Measurements from ENCODE around the gene DOCK1.

The DOCK1 gene

DNA sequence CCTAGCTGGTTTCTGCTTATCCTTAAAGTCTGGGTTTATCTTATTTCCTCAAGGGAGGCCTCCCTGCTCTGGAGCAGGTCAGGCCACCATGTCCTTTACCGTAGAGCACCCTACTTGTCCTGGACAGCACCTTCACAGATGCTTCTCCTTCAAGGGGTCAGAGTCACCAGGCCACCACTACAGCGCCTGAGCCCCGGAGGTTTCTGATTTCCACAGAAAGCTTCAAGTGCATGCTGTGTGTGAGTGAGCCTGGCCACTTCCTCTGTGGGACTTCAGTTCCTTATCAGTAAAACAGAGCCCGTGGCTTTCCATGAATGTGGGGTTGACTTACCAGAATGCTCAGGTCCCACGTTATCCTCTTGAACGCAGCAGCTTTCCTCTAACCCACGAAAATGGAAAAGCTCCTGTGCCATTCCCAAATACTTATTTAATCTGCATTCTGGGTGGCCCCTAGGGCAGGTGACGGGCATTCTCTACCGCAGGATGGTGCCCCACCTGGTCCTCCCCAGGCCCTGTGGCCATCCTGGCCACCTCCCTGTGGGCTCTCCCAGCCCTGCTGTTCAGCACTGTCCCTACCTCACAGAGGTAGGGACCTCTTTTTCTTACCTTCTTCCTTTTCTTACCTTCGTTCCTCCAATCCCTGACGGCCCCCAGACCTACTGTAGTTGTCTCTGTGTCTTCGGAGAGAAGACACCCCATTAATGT is 1.4 kb upstream of the DOCK1 start:
- TF ChIP-seq SPI1 (IDR thresholded peaks at IDR 0.05; ENCODE audit: low read depth, low read length): no peak
- no peak for TF ChIP-seq POU2F2 (IDR thresholded peaks at IDR 0.05; ENCODE audit: low read depth, low read length)
- no peak for TF ChIP-seq POLR2AphosphoS5 (IDR thresholded peaks at IDR 0.05; ENCODE audit: low read depth, low read length)
- TF ChIP-seq POLR2A (IDR thresholded peaks at IDR 0.05; ENCODE audit: low read depth, low read length): no peak
- TF ChIP-seq TAF1 (IDR thresholded peaks at IDR 0.05; ENCODE audit: low read depth, low read length): no peak
- no peak for TF ChIP-seq PAX5 (IDR thresholded peaks at IDR 0.05; ENCODE audit: insufficient read depth, low read length, severe bottlenecking)
- no peak for DNase-seq (ENCODE audit: insufficient read length, low spot score)
- no peak for FAIRE-seq

DNA sequence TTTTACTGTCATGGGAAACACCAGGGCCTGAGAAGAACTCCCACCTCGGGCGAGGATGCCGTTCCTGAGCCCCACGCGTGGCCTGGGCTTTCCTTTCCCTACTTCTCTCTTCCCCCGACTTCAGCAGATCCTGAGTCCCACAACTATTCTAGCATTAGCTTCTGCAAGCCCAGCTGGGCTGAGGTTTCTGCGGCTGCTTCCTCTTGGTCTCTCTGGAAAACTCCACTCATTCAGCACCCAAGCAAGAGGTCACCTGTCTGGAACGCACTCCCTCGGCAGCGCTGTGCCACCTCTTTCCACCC is 761 bp upstream of the DOCK1 start:
- TF ChIP-seq SPI1 (IDR thresholded peaks at IDR 0.05; ENCODE audit: low read depth, low read length) (no peak), POU2F2 (IDR thresholded peaks at IDR 0.05; ENCODE audit: low read depth, low read length) (no peak)
- FAIRE-seq (no peak), DNase-seq (ENCODE audit: insufficient read length, low spot score) (no peak)

DNA sequence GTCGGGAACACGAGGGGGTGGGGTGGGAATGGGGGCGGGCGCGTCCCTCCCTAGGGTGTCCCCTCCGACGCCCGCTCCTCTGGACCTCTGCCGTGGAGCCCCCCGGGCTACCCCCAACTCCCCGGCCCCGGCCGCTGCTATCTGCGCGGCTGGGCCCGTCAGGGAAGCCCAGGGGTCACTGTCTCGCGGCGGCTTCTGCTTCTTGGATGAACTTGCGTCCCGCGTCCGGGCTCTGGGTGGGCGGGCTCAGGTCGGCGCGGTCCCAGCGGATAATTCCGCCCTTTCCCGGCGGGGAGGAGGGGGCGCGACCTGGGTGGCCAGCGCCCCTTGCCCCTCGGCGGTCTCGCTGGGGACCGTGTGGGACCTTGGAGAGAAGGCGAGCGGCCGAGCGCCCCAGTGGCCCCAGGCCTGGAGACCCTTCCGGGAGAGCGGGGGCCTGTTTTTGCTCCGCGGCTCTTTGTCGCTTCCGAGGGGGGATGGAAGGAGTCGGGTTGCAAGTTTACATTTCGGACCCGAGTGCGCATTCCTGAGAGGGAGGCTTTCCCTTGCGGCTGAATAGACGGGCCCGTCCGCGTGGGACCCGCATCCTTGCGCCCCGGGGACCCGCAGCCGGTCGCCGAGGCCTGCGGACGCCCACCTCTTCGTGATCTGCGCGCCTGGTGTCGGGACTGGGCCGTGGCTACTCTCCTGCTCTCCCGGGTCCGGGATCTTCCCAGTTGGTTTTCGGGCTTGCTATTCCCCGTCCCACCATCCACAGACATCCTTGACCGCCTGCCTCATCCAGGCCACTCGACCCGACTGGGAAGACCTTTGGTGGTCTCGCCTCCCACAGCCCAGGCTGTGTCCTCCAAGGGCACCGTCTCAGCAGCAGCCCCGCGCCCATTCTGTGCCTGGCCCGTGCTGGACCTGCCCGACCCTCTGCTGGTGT is 812 bp downstream of the DOCK1 start:
- no peak for TF ChIP-seq TAF1 (IDR thresholded peaks at IDR 0.05; ENCODE audit: low read depth, low read length)
- TF ChIP-seq POLR2A (IDR thresholded peaks at IDR 0.05; ENCODE audit: low read depth, low read length): no peak
- no peak for TF ChIP-seq POLR2AphosphoS5 (IDR thresholded peaks at IDR 0.05; ENCODE audit: low read depth, low read length)
- no peak for TF ChIP-seq PAX5 (IDR thresholded peaks at IDR 0.05; ENCODE audit: insufficient read depth, low read length, severe bottlenecking)
- no peak for TF ChIP-seq POU2F2 (IDR thresholded peaks at IDR 0.05; ENCODE audit: low read depth, low read length)
- no peak for TF ChIP-seq SPI1 (IDR thresholded peaks at IDR 0.05; ENCODE audit: low read depth, low read length)
- FAIRE-seq: no peak
- DNase-seq (ENCODE audit: insufficient read length, low spot score): no peak

DNA sequence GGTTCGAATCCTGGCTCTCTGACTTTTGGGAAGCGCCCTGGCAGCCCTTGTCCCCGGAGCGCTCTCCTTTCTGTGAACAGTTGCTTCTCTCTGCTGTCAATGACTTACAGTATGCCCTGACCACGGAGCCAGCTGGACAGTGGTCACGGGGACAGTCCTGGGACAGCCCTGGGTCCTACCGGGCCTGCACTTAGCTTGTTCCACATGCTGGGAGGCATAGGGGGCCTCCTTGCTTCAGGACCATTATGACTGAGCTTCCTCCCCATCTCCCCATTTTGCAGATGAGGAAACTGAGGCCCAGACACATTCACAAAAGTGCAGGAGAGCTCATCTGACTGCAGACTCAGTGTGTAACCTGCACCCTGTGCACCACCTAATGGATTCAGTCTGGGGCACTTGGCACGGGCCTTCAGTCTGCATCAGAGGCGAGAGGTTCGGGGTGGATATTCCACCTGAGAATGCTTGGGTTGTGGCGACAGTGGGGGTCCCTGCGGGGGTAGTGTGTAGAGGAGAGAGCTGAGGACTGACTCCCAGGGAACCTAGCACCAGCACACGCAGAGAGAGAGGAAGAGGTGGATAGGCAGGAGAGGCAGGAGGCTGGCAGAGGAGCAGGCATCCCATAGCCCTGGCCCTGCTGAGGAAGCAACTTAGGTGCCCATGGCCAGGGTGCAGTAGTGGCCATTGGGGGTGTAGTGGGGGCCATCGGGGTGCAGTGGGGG is 1.6 kb downstream of the DOCK1 start:
- no peak for TF ChIP-seq POLR2AphosphoS5 (IDR thresholded peaks at IDR 0.05; ENCODE audit: low read depth, low read length)
- no peak for TF ChIP-seq PAX5 (IDR thresholded peaks at IDR 0.05; ENCODE audit: insufficient read depth, low read length, severe bottlenecking)
- no peak for TF ChIP-seq POU2F2 (IDR thresholded peaks at IDR 0.05; ENCODE audit: low read depth, low read length)
- TF ChIP-seq TAF1 (IDR thresholded peaks at IDR 0.05; ENCODE audit: low read depth, low read length): no peak
- TF ChIP-seq SPI1 (IDR thresholded peaks at IDR 0.05; ENCODE audit: low read depth, low read length): no peak
- no peak for TF ChIP-seq POLR2A (IDR thresholded peaks at IDR 0.05; ENCODE audit: low read depth, low read length)
- no peak for FAIRE-seq

DNA sequence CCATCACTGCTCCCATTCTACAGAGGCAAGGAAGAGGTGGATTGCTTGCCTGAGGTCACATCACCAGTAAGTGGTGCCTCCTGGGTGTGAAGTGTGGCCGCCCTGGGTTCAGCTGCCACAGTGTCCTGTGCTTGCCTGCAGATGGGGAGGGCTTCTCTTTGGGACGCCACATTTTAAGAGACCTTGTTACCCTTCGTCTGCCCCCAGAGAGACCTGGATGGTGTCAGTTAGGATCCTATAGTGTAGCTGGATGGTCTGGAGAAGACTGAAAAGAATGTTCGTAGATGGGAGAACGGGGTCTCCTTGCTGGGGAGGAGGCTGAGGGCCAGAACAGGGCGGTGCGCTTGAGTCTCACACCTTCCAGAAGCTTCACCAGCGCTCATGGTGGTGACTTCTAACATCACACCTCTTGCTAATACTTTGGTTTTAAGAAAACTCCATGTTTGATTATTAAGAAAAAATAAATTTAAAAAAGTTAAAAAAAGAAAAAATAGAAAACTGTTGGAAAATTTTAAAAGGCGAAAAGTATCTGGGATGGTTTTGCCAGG is 2.3 kb downstream of the DOCK1 start:
- TF ChIP-seq TAF1 (IDR thresholded peaks at IDR 0.05; ENCODE audit: low read depth, low read length) (no peak), PAX5 (IDR thresholded peaks at IDR 0.05; ENCODE audit: insufficient read depth, low read length, severe bottlenecking) (no peak), POLR2A (IDR thresholded peaks at IDR 0.05; ENCODE audit: low read depth, low read length) (no peak), SPI1 (IDR thresholded peaks at IDR 0.05; ENCODE audit: low read depth, low read length) (no peak), POLR2AphosphoS5 (IDR thresholded peaks at IDR 0.05; ENCODE audit: low read depth, low read length) (no peak), POU2F2 (IDR thresholded peaks at IDR 0.05; ENCODE audit: low read depth, low read length) (no peak)
- no peak for DNase-seq (ENCODE audit: insufficient read length, low spot score)
- FAIRE-seq: no peak

More for the DNA sequence above, 1.6 kb downstream of the DOCK1 start:
- DNase-seq (ENCODE audit: insufficient read length, low spot score): no peak

DNA sequence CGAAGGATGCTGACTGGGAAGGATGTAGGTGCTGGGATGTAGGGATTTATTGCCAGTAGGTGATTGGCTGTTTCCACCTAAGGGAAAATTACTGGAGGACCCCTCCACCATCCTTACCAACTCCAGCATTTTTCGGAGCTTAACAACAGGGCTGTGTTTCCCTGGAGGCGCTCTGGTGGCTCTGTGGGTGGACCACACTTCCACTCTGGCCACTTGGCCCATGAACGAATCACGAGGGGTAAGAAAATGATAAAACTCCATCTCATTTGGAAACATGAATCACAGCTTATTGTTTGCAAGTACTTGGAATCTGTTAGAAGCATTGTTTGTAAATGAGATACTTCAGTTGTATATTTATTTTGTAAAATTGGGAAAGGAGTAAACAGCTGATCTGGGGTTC is 3.0 kb downstream of the DOCK1 start:
- TF ChIP-seq POLR2A (IDR thresholded peaks at IDR 0.05; ENCODE audit: low read depth, low read length): no peak
- no peak for TF ChIP-seq TAF1 (IDR thresholded peaks at IDR 0.05; ENCODE audit: low read depth, low read length)
- FAIRE-seq (no peak), DNase-seq (ENCODE audit: insufficient read length, low spot score) (no peak)

DNA sequence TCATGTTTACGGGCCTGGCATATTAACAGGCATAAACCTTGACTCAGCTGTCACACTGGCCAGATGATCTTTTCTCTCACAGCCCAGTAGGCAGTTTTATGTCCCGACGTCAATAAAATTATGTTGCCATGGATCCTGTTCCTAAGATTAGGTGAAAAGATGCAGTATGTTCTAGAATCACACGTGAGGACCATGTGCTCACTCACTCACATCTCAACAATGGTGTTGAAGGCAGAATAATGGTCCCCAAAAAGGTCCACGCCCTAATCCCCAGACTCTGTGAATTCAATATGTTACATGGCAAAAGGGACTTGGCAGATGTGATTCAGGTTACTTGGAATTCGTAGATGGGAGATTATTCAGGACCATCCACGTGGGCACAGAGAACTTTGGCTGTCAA is 3.5 kb downstream of the DOCK1 start:
- DNase-seq (ENCODE audit: insufficient read length, low spot score) (no peak), FAIRE-seq (no peak)
- TF ChIP-seq TAF1 (IDR thresholded peaks at IDR 0.05; ENCODE audit: low read depth, low read length) (no peak), POLR2AphosphoS5 (IDR thresholded peaks at IDR 0.05; ENCODE audit: low read depth, low read length) (no peak), PAX5 (IDR thresholded peaks at IDR 0.05; ENCODE audit: insufficient read depth, low read length, severe bottlenecking) (no peak), POU2F2 (IDR thresholded peaks at IDR 0.05; ENCODE audit: low read depth, low read length) (no peak), POLR2A (IDR thresholded peaks at IDR 0.05; ENCODE audit: low read depth, low read length) (no peak), SPI1 (IDR thresholded peaks at IDR 0.05; ENCODE audit: low read depth, low read length) (no peak)

DNA sequence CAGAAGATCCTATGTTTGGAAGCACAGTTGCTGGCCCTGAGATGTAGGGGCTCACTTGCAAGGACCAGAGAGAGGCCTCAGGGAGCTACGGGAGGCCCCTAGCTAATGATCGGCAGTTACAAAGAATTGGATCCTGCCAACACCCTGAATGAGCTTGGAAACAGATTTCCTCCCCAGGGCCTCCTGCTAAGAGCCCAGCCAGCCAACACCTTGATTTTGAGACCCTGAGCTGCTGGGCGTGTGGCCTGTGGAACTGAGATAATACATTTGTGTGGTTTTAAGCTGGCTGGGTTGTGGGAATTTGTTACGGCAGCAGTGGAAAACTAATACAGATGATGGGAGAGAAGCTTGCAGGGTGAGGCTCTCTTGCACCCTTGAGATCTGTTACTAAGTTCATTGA is 3.9 kb downstream of the DOCK1 start:
- no peak for FAIRE-seq
- no peak for TF ChIP-seq SPI1 (IDR thresholded peaks at IDR 0.05; ENCODE audit: low read depth, low read length)
- no peak for TF ChIP-seq POLR2A (IDR thresholded peaks at IDR 0.05; ENCODE audit: low read depth, low read length)
- TF ChIP-seq TAF1 (IDR thresholded peaks at IDR 0.05; ENCODE audit: low read depth, low read length): no peak
- no peak for TF ChIP-seq POU2F2 (IDR thresholded peaks at IDR 0.05; ENCODE audit: low read depth, low read length)
- TF ChIP-seq POLR2AphosphoS5 (IDR thresholded peaks at IDR 0.05; ENCODE audit: low read depth, low read length): no peak
- no peak for TF ChIP-seq PAX5 (IDR thresholded peaks at IDR 0.05; ENCODE audit: insufficient read depth, low read length, severe bottlenecking)
- DNase-seq (ENCODE audit: insufficient read length, low spot score): no peak

DNA sequence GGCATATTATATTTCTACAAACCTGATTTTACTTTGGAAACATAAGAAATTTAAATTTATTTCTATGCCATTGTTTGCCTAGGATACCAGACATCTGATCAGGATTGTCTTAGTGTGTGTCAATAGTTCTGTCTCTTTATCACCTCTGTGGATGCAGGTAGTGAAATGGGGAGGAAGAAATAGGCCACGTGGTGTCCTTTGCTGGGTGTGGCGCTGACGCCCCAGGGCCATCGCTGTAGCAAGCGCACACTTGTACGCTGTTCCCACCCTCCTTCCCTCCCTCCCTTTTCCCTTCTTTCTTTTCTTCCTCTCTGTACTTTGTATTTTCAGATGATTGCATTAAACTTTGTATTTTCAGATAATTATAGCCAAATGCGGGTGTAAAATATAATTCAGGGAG is 5.0 kb downstream of the DOCK1 start:
- no peak for TF ChIP-seq POLR2AphosphoS5 (IDR thresholded peaks at IDR 0.05; ENCODE audit: low read depth, low read length)
- TF ChIP-seq SPI1 (IDR thresholded peaks at IDR 0.05; ENCODE audit: low read depth, low read length): no peak
- TF ChIP-seq TAF1 (IDR thresholded peaks at IDR 0.05; ENCODE audit: low read depth, low read length): no peak
- no peak for TF ChIP-seq POU2F2 (IDR thresholded peaks at IDR 0.05; ENCODE audit: low read depth, low read length)
- no peak for TF ChIP-seq PAX5 (IDR thresholded peaks at IDR 0.05; ENCODE audit: insufficient read depth, low read length, severe bottlenecking)
- TF ChIP-seq POLR2A (IDR thresholded peaks at IDR 0.05; ENCODE audit: low read depth, low read length): no peak
- no peak for FAIRE-seq
- no peak for DNase-seq (ENCODE audit: insufficient read length, low spot score)

Measured in GM12891 (cell line).